ENCODE data around the gene ZCCHC7.
"Not testable (repeated sequence)": the region's sequence is repeated elsewhere in the genome, so short reads cannot be mapped to it uniquely, and the experiment has no call there.

ZCCHC7 gene

DNA sequence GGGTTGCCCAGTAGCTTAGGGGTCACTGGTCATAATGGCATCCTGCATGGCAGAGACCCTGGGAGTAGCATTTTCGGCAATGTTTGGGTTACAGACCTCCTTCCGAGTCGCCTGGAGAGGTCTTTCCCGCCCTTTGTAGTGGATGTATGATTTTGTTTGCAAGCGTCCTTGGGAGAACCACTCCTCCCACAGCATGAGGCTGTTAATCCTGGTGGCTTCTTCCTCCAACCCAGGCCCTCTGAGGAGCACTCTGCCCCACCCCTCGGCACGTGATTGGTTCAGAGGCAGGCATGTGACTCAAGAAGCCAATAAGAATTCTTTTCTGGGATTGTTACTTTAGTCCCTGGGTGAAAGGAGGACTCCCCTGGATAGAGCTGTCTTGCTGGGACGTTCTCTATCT is 271.9 kb downstream of the ZCCHC7 start:
- Histone ChIP-seq H3K4me2 (no peak overlapping the region), H3K79me2 (ENCODE audit: insufficient read depth, low read depth) (no peaks in the 10 kb centered on the region), H3K27ac (no peak overlapping the region), H3K9ac (no peak overlapping the region), H3K27me3 (ENCODE audit: insufficient read depth, low read depth) (no peaks in the 10 kb centered on the region), H3K4me1 (ENCODE audit: low read depth, poor library complexity, severe bottlenecking) (peaks cover 10% of the 10 kb centered on the region), H2AFZ (ENCODE audit: low read depth) (no peak overlapping the region), H3K36me3 (ENCODE audit: insufficient read depth) (no peaks in the 10 kb centered on the region), H3K4me3 (IDR thresholded peaks at IDR 0.05; ENCODE audit: insufficient read depth, low read depth, low read length) (no peak overlapping the region), H4K20me1 (ENCODE audit: insufficient read depth) (no peaks in the 10 kb centered on the region)
- TF ChIP-seq, protein P1, sequence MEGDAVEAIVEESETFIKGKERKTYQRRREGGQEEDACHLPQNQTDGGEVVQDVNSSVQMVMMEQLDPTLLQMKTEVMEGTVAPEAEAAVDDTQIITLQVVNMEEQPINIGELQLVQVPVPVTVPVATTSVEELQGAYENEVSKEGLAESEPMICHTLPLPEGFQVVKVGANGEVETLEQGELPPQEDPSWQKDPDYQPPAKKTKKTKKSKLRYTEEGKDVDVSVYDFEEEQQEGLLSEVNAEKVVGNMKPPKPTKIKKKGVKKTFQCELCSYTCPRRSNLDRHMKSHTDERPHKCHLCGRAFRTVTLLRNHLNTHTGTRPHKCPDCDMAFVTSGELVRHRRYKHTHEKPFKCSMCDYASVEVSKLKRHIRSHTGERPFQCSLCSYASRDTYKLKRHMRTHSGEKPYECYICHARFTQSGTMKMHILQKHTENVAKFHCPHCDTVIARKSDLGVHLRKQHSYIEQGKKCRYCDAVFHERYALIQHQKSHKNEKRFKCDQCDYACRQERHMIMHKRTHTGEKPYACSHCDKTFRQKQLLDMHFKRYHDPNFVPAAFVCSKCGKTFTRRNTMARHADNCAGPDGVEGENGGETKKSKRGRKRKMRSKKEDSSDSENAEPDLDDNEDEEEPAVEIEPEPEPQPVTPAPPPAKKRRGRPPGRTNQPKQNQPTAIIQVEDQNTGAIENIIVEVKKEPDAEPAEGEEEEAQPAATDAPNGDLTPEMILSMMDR (conservative IDR thresholded peaks at IDR 0.05; ENCODE audit: low read depth, low read length) = no peak

DNA sequence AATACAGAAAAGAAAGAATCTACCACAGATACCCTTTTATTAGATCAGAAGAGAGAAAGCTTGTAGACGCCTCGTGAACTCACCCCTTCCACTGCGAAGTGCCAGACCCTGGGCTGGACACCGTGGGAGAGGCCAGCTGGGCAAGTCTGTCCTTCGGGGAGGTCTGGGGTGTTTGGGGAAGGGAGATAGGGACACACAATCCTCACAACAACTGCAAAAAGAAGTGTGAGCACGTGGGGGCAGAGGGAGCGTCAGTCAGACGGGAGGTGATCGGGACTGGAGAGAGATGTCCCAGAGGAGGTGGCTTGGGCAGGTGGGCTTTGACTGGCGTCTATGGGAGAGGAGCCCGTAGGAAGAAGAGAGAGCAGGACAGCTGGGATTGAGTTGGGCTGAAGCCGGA is 274.9 kb downstream of the ZCCHC7 start:
- H3K4me2 ChIP-seq = no peak overlapping the region
- no peak overlapping the region for H3K9ac ChIP-seq
- H4K20me1 ChIP-seq (ENCODE audit: insufficient read depth) = no peaks in the 10 kb centered on the region
- no peaks in the 10 kb centered on the region for H3K27me3 ChIP-seq (ENCODE audit: insufficient read depth, low read depth)
- H3K27ac ChIP-seq = no peak overlapping the region
- H3K4me1 ChIP-seq (ENCODE audit: low read depth, poor library complexity, severe bottlenecking) = peaks cover 9% of the 10 kb centered on the region
- no peak overlapping the region for H2AFZ ChIP-seq (ENCODE audit: low read depth)
- TF ChIP-seq, protein P1 (conservative IDR thresholded peaks at IDR 0.05; ENCODE audit: low read depth, low read length) = no peak
- H3K36me3 ChIP-seq (ENCODE audit: insufficient read depth) = no peaks in the 10 kb centered on the region
- no peak overlapping the region for H3K4me3 ChIP-seq (IDR thresholded peaks at IDR 0.05; ENCODE audit: insufficient read depth, low read depth, low read length)
- H3K79me2 ChIP-seq (ENCODE audit: insufficient read depth, low read depth) = no peaks in the 10 kb centered on the region

DNA sequence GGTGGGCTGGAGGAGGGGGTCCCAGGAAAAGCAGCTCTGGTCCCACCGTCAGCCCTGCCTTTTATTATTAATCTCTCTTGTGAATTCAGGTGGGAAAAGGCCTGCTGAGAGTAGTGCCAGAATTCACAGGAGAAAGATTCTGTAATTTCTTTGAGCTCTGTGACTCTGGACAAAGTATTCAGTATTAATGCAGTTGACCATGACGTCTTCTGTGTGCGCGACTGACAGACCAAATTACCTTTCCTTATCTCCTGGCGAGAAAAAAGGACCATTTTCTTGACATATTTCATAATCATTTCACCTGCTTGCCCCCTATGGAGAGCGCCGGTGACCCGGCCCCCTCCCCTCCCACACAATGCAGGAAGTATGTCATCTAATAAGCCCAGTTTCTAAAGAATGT is 275.3 kb downstream of the ZCCHC7 start:
- H2AFZ ChIP-seq (ENCODE audit: low read depth) = no peak overlapping the region
- no peaks in the 10 kb centered on the region for H3K36me3 ChIP-seq (ENCODE audit: insufficient read depth)
- H3K27ac ChIP-seq = no peak overlapping the region
- TF ChIP-seq, protein P1 (conservative IDR thresholded peaks at IDR 0.05; ENCODE audit: low read depth, low read length) = no peak
- H3K4me2 ChIP-seq = no peak overlapping the region
- H3K4me3 ChIP-seq (IDR thresholded peaks at IDR 0.05; ENCODE audit: insufficient read depth, low read depth, low read length) = no peak overlapping the region
- H4K20me1 ChIP-seq (ENCODE audit: insufficient read depth) = no peaks in the 10 kb centered on the region
- no peaks in the 10 kb centered on the region for H3K79me2 ChIP-seq (ENCODE audit: insufficient read depth, low read depth)
- H3K9ac ChIP-seq = no peak overlapping the region
- peaks cover 5% of the 10 kb centered on the region for H3K4me1 ChIP-seq (ENCODE audit: low read depth, poor library complexity, severe bottlenecking)
- H3K27me3 ChIP-seq (ENCODE audit: insufficient read depth, low read depth) = no peaks in the 10 kb centered on the region

DNA sequence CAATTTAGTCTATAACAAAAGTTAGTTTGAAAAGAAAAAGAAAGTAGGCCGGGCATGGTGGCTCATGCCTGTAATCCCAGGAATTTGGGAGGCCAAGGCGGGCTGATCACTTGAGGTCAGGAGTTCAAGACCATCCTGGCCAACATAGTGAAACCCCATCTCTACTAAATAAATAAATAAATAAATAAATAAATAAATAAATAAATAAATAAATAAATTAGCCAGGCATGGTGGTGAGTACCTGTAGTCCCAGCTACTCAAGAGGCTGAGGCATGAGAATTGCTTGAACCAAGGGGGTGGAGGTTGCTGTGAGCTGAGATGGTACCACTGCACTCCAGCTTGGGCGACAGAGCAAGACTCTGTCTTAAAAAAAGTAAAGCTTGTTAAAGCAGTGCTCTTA is 277.6 kb downstream of the ZCCHC7 start:
- not testable (repeated sequence) for H3K4me1 ChIP-seq (ENCODE audit: low read depth, poor library complexity, severe bottlenecking); H2AFZ ChIP-seq (ENCODE audit: low read depth); H4K20me1 ChIP-seq (ENCODE audit: insufficient read depth); H3K27me3 ChIP-seq (ENCODE audit: insufficient read depth, low read depth); H3K9ac ChIP-seq; H3K36me3 ChIP-seq (ENCODE audit: insufficient read depth); H3K4me3 ChIP-seq (IDR thresholded peaks at IDR 0.05; ENCODE audit: insufficient read depth, low read depth, low read length); H3K27ac ChIP-seq; H3K4me2 ChIP-seq; H3K79me2 ChIP-seq (ENCODE audit: insufficient read depth, low read depth)

DNA sequence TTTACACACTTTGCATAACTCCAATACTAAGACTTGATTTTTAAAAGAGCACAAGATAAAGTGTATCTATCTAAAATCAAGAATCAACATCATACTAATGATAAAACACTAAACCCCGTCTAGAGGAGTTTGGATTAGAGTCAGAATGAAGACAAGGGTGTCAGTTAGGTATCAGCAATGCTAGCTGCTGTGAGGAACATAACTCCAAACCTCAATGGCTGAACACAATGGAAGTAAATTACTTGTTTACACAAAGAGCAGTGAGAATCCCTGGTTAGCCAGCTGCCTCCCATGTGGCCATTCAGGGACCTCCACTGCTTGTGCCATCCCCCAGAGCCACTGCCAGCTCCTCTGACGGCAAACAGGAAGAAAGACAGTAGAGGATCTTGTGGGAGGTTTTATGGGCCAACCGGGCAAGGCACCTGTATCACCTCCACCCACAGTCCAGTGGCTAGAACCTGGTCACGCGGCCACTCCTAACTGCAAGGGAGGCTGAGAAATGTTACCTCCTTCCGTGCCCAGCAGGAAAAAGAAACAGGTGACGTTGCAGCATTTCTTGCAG is 278.2 kb downstream of the ZCCHC7 start:
- H3K4me3 ChIP-seq (IDR thresholded peaks at IDR 0.05; ENCODE audit: insufficient read depth, low read depth, low read length) = no peak overlapping the region
- no peak overlapping the region for H3K9ac ChIP-seq
- no peak overlapping the region for H3K27ac ChIP-seq
- no peaks in the 10 kb centered on the region for H3K79me2 ChIP-seq (ENCODE audit: insufficient read depth, low read depth)
- H3K4me1 ChIP-seq (ENCODE audit: low read depth, poor library complexity, severe bottlenecking) = no peaks in the 10 kb centered on the region
- TF ChIP-seq, protein P1 (conservative IDR thresholded peaks at IDR 0.05; ENCODE audit: low read depth, low read length) = no peak
- H3K36me3 ChIP-seq (ENCODE audit: insufficient read depth) = no peaks in the 10 kb centered on the region
- no peak overlapping the region for H3K4me2 ChIP-seq
- no peaks in the 10 kb centered on the region for H4K20me1 ChIP-seq (ENCODE audit: insufficient read depth)
- H2AFZ ChIP-seq (ENCODE audit: low read depth) = no peak overlapping the region
- no peaks in the 10 kb centered on the region for H3K27me3 ChIP-seq (ENCODE audit: insufficient read depth, low read depth)
